ENCODE data around the gene STRIP2. TPM values are rescaled to one million over a fixed set of nuclear protein-coding genes. Genes with fewer than 3 reads are reported as not detected.
"Not testable (repeated sequence)": the region's sequence is repeated elsewhere in the genome, so short reads cannot be mapped to it uniquely, and the experiment has no call there.

STRIP2 gene
- total RNA-seq, 1 donor from 2014 or later, result 5.2 TPM

DNA sequence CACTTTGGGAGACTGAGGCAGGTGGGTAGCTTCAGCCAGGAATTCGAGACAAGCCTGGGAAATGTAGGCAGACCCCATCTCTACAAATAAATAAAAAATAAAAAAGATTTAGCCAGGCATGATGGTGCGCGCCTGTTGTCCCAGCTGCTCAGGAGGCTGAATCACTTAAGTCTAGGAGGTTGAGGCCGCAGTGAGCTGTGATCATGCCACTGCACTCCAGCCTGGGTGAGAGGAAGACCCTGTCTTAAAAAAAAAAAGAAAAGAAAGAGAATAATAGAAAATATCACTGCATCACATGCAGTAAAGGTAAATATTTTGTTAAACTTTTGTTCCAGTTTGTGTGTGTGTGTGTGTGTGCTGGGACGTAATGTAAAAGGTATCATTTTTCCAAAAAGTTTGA, 3.0 kb downstream of the STRIP2 start:
- Histone ChIP-seq H3K9me3 (ENCODE audit: control insufficient read depth in 3 of 3, low read length in 3 of 3) (no peaks in the 10 kb centered on the region), H3K9ac (ENCODE audit: low read depth in 1 of 3, low read length in 3 of 3) (no peak overlapping the region), H3K27me3 (ENCODE audit: control insufficient read depth in 3 of 3, insufficient read depth in 3 of 3, low read length in 3 of 3) (no peaks in the 10 kb centered on the region), H3K27ac (ENCODE audit: low read depth, low read length) (no peak overlapping the region), H3K4me1 (ENCODE audit: control insufficient read depth in 3 of 3, insufficient read depth in 3 of 3, low read length in 3 of 3) (peaks cover 26 to 44% (median 26%) of the 10 kb centered on the region in 3 donors), H3K4me3 (ENCODE audit: low read length in 3 of 3) (no peak overlapping the region), H3K36me3 (ENCODE audit: control insufficient read depth in 3 of 3, insufficient read depth in 3 of 3, low read length in 3 of 3) (peaks cover 0 to 2% (median 0%) of the 10 kb centered on the region in 3 donors)

DNA sequence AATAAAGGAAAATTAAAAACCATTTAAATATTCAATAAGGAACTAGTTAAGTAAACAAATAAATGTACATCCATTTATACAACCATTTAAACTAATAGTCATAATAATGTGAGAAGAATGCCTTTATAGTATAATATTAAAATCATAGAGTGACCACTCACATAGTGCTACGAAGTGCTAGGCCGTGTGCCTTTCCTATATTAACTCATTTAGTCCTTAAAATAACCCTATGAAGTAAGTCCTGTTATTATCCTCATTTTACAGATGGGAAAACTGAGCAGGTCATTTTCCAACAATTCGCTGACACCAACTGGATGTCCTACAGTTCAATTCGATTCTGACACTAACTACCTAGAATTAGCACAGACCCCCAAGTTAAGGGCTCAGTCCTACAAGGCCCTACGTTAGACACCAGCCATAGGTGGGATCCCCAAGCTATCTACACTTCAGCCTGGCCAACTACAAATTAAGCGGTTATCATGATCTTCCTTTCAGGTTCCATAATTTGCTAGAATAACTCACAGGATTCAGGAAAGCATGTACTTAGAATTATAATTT, 4.1 kb downstream of the STRIP2 start:
- peak overlapping the region; percentile 41 for H3K27ac ChIP-seq (ENCODE audit: low read depth, low read length)
- H3K9me3 ChIP-seq (ENCODE audit: control insufficient read depth in 3 of 3, low read length in 3 of 3), result no peaks in the 10 kb centered on the region
- H3K9ac ChIP-seq (ENCODE audit: low read depth in 1 of 3, low read length in 3 of 3), result no peak overlapping the region
- H3K27me3 ChIP-seq (ENCODE audit: control insufficient read depth in 3 of 3, insufficient read depth in 3 of 3, low read length in 3 of 3), result no peaks in the 10 kb centered on the region
- peaks cover 0 to 2% (median 0%) of the 10 kb centered on the region in 3 donors for H3K36me3 ChIP-seq (ENCODE audit: control insufficient read depth in 3 of 3, insufficient read depth in 3 of 3, low read length in 3 of 3)
- no peak overlapping the region for H3K4me3 ChIP-seq (ENCODE audit: low read length in 3 of 3)
- peaks cover 27 to 48% (median 30%) of the 10 kb centered on the region in 3 donors for H3K4me1 ChIP-seq (ENCODE audit: control insufficient read depth in 3 of 3, insufficient read depth in 3 of 3, low read length in 3 of 3)

DNA sequence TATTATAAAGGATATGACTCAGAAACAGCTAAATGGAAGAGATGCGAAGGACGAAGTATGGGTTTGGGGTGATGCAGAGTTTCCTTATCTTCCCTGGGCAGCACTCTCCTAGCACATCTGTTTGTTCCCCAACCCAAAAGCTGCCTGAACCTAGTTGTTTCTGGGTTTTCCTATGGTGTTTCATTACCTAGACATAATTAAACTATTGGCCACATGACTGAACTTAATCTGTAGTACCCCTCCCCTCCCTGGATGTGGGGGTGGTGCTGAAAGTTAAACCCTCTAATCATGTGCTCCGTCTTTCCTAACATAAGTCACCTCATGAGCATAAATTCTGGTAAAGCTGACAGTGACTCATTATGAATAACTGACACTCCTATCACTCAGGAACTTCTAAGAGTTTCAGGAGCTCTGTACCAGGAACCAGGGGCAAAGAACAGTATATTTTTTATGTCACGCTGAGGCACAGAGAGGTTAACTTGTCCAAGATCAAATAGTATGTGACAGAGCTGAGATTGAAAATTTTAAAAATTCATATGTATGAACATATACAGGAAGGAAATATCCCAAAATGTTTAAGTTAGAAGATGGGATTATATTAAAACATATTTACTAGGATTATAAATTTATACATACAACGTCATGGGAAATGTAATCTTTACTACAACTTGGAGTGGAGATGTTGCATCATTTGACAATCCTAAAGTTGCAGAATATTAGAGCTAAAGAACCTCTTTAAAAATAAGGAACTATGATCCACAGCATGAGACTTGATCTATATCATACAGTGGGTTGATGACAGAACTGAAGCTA, 4.8 kb downstream of the STRIP2 start:
- Histone ChIP-seq H3K9ac (ENCODE audit: low read depth in 1 of 3, low read length in 3 of 3) (no peak overlapping the region), H3K27me3 (ENCODE audit: control insufficient read depth in 3 of 3, insufficient read depth in 3 of 3, low read length in 3 of 3) (no peaks in the 10 kb centered on the region), H3K27ac (ENCODE audit: low read depth, low read length) (peak overlapping the region; percentile 41), H3K4me3 (ENCODE audit: low read length in 3 of 3) (no peak overlapping the region), H3K9me3 (ENCODE audit: control insufficient read depth in 3 of 3, low read length in 3 of 3) (no peaks in the 10 kb centered on the region), H3K36me3 (ENCODE audit: control insufficient read depth in 3 of 3, insufficient read depth in 3 of 3, low read length in 3 of 3) (peaks cover 0 to 2% (median 0%) of the 10 kb centered on the region in 3 donors), H3K4me1 (ENCODE audit: control insufficient read depth in 3 of 3, insufficient read depth in 3 of 3, low read length in 3 of 3) (peaks cover 27 to 46% (median 29%) of the 10 kb centered on the region in 3 donors)

DNA sequence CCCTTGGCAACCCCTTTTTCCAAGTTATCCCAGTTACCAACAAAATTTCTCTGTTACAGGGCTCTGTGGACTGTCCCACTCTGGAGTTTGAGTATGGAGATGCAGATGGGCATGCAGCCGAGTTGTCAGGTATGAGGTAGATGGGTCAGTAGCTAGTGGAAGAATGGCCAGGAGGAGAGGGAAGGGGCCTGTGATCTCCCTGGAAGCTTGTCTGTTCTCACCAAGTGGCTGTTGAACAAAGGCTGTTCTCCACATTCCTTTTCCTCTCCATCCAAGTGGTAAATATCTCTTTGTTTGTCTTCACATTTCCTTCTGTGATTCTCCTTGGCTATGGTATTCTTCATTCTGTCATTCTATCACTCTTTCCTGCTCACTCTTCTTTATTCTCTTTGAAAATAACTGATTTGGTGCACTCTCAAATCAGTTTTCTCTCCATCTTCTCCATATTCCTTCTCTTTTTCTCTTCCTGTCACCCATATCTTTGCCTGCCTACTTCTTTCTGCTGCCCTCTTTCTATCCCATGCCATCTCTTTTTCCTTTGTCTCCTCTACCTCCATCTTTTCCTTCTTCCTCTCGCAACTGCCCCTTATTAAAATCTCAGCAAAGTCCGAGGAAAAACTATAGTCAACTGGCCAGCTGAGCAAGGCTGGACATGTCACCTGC, 5.9 kb downstream of the STRIP2 start:
- peaks cover 0 to 2% (median 0%) of the 10 kb centered on the region in 3 donors for H3K36me3 ChIP-seq (ENCODE audit: control insufficient read depth in 3 of 3, insufficient read depth in 3 of 3, low read length in 3 of 3)
- H3K27ac ChIP-seq (ENCODE audit: low read depth, low read length), result peak overlapping the region; percentile 27
- H3K27me3 ChIP-seq (ENCODE audit: control insufficient read depth in 3 of 3, insufficient read depth in 3 of 3, low read length in 3 of 3), result no peaks in the 10 kb centered on the region

DNA sequence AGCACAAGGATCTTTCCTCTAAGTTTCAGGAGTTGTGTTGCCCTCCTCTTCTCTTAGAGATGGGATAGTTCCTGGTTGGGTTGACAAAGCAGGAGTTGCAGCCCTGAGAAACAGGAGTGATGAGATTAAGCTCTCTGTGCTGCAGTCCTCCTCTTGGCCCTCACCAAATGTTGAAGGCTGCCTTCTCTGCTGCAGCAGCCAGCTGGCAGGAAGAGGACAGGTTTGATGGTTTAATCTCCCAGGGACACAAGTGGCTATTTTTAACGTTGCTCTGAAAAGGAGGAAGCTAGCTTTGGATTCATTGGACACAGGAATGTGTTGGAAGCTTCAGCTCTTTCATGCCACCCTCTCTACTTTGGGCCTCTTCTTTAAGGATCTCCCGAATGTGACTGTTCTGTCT, 9.4 kb downstream of the STRIP2 start:
- Histone ChIP-seq H3K9me3 (ENCODE audit: control insufficient read depth in 3 of 3, low read length in 3 of 3) (no peaks in the 10 kb centered on the region), H3K4me1 (ENCODE audit: control insufficient read depth in 3 of 3, insufficient read depth in 3 of 3, low read length in 3 of 3) (peaks cover 11 to 34% (median 13%) of the 10 kb centered on the region in 3 donors), H3K4me3 (ENCODE audit: low read length in 3 of 3) (peak overlapping the region in 1 of 3 donors; percentile 8), H3K36me3 (ENCODE audit: control insufficient read depth in 3 of 3, insufficient read depth in 3 of 3, low read length in 3 of 3) (peaks cover 8 to 20% (median 14%) of the 10 kb centered on the region in 3 donors), H3K9ac (ENCODE audit: low read depth in 1 of 3, low read length in 3 of 3) (peak overlapping the region in 1 of 3 donors; percentile 62), H3K27me3 (ENCODE audit: control insufficient read depth in 3 of 3, insufficient read depth in 3 of 3, low read length in 3 of 3) (no peaks in the 10 kb centered on the region), H3K27ac (ENCODE audit: low read depth, low read length) (peak overlapping the region; percentile 65)

More for the DNA sequence above, 5.9 kb downstream of the STRIP2 start:
- Histone ChIP-seq H3K4me3 (ENCODE audit: low read length in 3 of 3) (no peak overlapping the region), H3K9ac (ENCODE audit: low read depth in 1 of 3, low read length in 3 of 3) (no peak overlapping the region), H3K9me3 (ENCODE audit: control insufficient read depth in 3 of 3, low read length in 3 of 3) (no peaks in the 10 kb centered on the region), H3K4me1 (ENCODE audit: control insufficient read depth in 3 of 3, insufficient read depth in 3 of 3, low read length in 3 of 3) (peaks cover 23 to 43% (median 25%) of the 10 kb centered on the region in 3 donors)

DNA sequence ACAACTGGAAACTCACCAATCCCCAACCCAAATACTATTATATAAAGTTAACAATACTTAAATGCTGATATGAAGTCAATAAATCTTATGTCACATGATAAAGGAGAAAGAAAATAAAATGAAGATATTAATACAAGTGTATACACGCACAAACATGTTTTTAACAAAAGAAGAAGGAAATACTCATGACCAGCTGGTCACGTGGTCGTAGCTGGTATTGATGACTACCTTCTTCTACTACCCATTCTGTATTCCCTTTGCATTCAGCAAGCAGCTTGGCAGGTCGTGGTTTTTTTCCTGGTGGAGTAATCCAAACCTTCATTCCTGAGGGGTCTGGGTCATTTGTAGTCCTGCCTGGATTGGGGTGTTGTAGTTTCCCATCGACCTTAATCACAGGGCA, 10.5 kb downstream of the STRIP2 start:
- not testable (repeated sequence) for H3K27ac ChIP-seq (ENCODE audit: low read depth, low read length); H3K9me3 ChIP-seq (ENCODE audit: control insufficient read depth in 3 of 3, low read length in 3 of 3); H3K27me3 ChIP-seq (ENCODE audit: control insufficient read depth in 3 of 3, insufficient read depth in 3 of 3, low read length in 3 of 3); H3K4me3 ChIP-seq (ENCODE audit: low read length in 3 of 3); H3K9ac ChIP-seq (ENCODE audit: low read depth in 1 of 3, low read length in 3 of 3)
- Histone ChIP-seq H3K4me1 (ENCODE audit: control insufficient read depth in 3 of 3, insufficient read depth in 3 of 3, low read length in 3 of 3) (peaks cover 8 to 26% (median 9%) of the 10 kb centered on the region in 3 donors), H3K36me3 (ENCODE audit: control insufficient read depth in 3 of 3, insufficient read depth in 3 of 3, low read length in 3 of 3) (peaks cover 11 to 28% (median 16%) of the 10 kb centered on the region in 3 donors)

DNA sequence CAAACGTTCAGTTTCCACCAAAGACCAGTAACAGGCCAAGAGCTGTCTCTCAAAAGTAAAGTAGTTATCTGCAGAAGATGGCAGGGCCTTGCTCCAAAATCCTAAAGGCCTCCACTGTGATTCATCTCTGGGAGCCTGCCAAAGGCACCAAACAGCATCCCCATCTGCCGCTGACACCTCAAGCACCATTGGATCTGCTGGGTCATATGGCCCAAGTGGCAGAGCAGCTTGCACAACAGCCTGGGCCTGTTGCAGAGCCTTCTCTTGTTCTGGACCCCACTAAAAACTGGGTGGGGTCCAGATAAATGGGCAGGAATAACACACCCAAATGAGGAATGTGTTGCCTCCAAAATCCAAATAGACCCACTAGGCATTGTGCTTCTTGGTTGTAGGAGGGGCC, 12.7 kb downstream of the STRIP2 start:
- not testable (repeated sequence) for H3K27me3 ChIP-seq (ENCODE audit: control insufficient read depth in 3 of 3, insufficient read depth in 3 of 3, low read length in 3 of 3); H3K27ac ChIP-seq (ENCODE audit: low read depth, low read length); H3K4me3 ChIP-seq (ENCODE audit: low read length in 3 of 3); H3K9me3 ChIP-seq (ENCODE audit: control insufficient read depth in 3 of 3, low read length in 3 of 3); H3K9ac ChIP-seq (ENCODE audit: low read depth in 1 of 3, low read length in 3 of 3)
- H3K36me3 ChIP-seq (ENCODE audit: control insufficient read depth in 3 of 3, insufficient read depth in 3 of 3, low read length in 3 of 3), result peaks cover 12 to 43% (median 16%) of the 10 kb centered on the region in 3 donors
- peaks cover 8 to 16% (median 9%) of the 10 kb centered on the region in 3 donors for H3K4me1 ChIP-seq (ENCODE audit: control insufficient read depth in 3 of 3, insufficient read depth in 3 of 3, low read length in 3 of 3)

DNA sequence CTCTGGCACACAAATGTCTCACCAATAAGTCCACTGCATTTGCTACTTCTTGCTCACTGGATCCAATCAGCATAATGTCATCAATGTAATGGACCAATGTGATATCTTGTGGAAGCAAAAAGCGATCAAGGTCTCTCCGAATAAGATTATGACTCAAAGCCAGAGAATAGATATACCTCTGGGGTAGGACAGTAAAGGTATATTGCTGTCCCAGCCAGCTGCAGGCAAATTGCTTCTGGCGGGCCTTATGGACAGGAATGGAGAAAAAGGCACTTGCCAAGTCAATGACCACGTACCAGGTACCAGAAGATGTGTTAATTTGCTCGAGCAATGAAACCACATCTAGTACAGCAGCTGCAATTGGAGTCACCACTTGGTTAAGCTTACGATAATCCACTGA, 13.2 kb downstream of the STRIP2 start:
- not testable (repeated sequence) for H3K27ac ChIP-seq (ENCODE audit: low read depth, low read length); H3K4me3 ChIP-seq (ENCODE audit: low read length in 3 of 3); H3K9me3 ChIP-seq (ENCODE audit: control insufficient read depth in 3 of 3, low read length in 3 of 3); H3K9ac ChIP-seq (ENCODE audit: low read depth in 1 of 3, low read length in 3 of 3); H3K27me3 ChIP-seq (ENCODE audit: control insufficient read depth in 3 of 3, insufficient read depth in 3 of 3, low read length in 3 of 3)
- H3K36me3 ChIP-seq (ENCODE audit: control insufficient read depth in 3 of 3, insufficient read depth in 3 of 3, low read length in 3 of 3), result peaks cover 14 to 47% (median 16%) of the 10 kb centered on the region in 3 donors
- peaks cover 8 to 13% (median 9%) of the 10 kb centered on the region in 3 donors for H3K4me1 ChIP-seq (ENCODE audit: control insufficient read depth in 3 of 3, insufficient read depth in 3 of 3, low read length in 3 of 3)

DNA sequence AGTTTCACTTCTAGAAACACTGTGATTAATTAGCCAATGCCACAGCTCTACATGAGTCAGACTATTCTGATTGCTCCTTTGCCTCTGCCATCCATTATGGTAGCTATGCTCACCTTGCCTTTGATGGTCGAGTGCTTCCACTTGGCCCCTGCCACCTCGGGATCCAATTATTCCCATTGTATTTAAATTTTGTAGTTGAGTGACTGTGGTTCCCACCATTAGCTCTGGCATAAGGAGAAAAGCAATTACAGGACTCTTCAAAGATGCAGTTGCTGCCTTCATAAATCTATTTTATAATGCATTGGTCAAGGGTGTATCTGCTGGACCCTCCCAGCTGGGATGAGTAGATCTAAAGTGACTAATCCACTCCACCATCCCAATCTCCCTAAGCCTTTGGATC, 14.4 kb downstream of the STRIP2 start:
- H3K27me3 ChIP-seq (ENCODE audit: control insufficient read depth in 3 of 3, insufficient read depth in 3 of 3, low read length in 3 of 3); H3K9me3 ChIP-seq (ENCODE audit: control insufficient read depth in 3 of 3, low read length in 3 of 3); H3K27ac ChIP-seq (ENCODE audit: low read depth, low read length); H3K4me3 ChIP-seq (ENCODE audit: low read length in 3 of 3); H3K9ac ChIP-seq (ENCODE audit: low read depth in 1 of 3, low read length in 3 of 3); H3K4me1 ChIP-seq (ENCODE audit: control insufficient read depth in 3 of 3, insufficient read depth in 3 of 3, low read length in 3 of 3): not testable (repeated sequence)
- H3K36me3 ChIP-seq (ENCODE audit: control insufficient read depth in 3 of 3, insufficient read depth in 3 of 3, low read length in 3 of 3), result peaks cover 22 to 59% (median 24%) of the 10 kb centered on the region in 3 donors

DNA sequence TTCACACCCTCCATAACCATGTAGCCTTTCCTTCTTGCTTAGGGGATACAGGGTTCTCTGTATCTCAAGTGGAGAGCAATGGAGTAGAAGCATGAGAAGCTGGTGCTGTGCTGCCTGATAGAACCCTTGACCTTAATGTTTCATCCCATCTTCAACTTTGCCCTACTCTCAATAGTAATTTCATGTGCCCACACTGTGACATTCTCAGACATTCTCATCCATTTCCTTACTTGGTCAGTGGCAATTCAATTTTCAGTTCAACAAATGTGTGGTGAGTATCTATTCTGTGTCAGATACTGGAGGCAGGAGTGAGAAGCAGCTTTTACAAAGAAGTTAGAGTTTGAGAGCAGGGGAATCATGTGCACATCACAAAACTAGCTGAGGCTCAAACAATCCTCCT, 16.1 kb downstream of the STRIP2 start:
- no peaks in the 10 kb centered on the region for H3K27me3 ChIP-seq (ENCODE audit: control insufficient read depth in 3 of 3, insufficient read depth in 3 of 3, low read length in 3 of 3)
- H3K4me3 ChIP-seq (ENCODE audit: low read length in 3 of 3), result no peak overlapping the region
- H3K9me3 ChIP-seq (ENCODE audit: control insufficient read depth in 3 of 3, low read length in 3 of 3), result no peaks in the 10 kb centered on the region
- H3K27ac ChIP-seq (ENCODE audit: low read depth, low read length), result no peak overlapping the region
- H3K36me3 ChIP-seq (ENCODE audit: control insufficient read depth in 3 of 3, insufficient read depth in 3 of 3, low read length in 3 of 3), result peaks cover 32 to 74% (median 37%) of the 10 kb centered on the region in 3 donors
- H3K9ac ChIP-seq (ENCODE audit: low read depth in 1 of 3, low read length in 3 of 3), result no peak overlapping the region
- no peaks in the 10 kb centered on the region for H3K4me1 ChIP-seq (ENCODE audit: control insufficient read depth in 3 of 3, insufficient read depth in 3 of 3, low read length in 3 of 3)

All from skeletal muscle tissue (tissue), 4 donors.